ENCODE results near the gene ARHGAP23.
A peak's percentile ranks its signal among the peaks of the same experiment; 100 is the strongest.

DNA sequence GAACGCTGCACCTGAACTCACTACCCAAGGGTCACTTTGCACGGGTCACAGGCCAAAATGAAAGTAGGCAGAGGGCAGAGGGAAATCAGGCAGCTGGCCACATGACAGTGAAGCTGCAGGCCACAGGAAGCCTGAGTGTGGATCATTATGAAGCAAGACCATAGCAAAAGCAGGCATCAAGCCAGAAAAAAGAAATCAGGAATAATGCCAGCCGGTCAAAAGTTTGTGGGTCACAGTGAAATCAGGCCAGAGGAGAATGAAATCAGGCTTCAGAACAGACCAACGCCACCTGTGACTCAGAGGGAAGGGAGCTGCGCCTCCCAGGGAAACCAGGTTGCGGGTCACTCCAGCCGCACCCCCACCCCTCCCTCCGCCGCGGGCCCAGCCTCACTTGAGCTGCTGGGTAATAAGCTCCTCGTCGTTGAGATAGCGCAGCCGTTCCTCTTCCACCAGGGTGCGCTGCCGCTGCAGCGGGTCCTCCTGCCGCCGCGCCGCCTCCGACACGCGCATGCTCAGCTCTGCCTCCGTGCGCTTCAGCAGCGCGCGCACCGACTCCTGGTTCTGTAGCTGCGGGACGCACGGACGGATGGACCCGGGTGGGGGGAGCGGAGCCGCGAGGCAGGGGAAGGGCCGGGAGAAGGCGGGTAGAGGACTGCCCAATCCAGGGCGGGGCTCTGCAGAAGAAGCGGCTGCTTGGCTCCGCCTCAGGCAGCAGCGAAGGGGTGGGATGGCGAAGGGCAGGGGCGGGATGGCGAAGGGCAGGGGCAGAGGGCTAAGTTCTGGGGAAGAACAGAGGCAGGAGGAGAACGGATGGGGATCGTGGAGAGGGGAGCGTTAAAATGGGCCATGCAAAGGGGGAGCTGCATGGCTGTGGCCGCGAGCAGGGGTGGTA lies 129.8 kb downstream of the ARHGAP23 start:
- TF ChIP-seq, protein P1, sequence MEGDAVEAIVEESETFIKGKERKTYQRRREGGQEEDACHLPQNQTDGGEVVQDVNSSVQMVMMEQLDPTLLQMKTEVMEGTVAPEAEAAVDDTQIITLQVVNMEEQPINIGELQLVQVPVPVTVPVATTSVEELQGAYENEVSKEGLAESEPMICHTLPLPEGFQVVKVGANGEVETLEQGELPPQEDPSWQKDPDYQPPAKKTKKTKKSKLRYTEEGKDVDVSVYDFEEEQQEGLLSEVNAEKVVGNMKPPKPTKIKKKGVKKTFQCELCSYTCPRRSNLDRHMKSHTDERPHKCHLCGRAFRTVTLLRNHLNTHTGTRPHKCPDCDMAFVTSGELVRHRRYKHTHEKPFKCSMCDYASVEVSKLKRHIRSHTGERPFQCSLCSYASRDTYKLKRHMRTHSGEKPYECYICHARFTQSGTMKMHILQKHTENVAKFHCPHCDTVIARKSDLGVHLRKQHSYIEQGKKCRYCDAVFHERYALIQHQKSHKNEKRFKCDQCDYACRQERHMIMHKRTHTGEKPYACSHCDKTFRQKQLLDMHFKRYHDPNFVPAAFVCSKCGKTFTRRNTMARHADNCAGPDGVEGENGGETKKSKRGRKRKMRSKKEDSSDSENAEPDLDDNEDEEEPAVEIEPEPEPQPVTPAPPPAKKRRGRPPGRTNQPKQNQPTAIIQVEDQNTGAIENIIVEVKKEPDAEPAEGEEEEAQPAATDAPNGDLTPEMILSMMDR (conservative IDR thresholded peaks at IDR 0.05) = peak; percentile 78
- TF ChIP-seq EZH2 (IDR thresholded peaks at IDR 0.05; ENCODE audit: low read depth) = no peak
